SU-DHL-6 (cell line): ENCODE results near the gene TBC1D22A.

Experiments
- CTCF ChIP-seq: fragments of 200-600 bp; sonication (generic); IDR thresholded peaks from one replicate; pipeline ENCODE4 v1.5.1; 2017; ENCODE audit warnings: antibody characterized with exemption, mild to moderate bottlenecking, low read length, moderate library complexity; ENCODE audit not compliant: insufficient read depth, poor library complexity, severe bottlenecking
- EZH2phosphoT487 ChIP-seq: fragments of 200-600 bp; sonication (generic), shearing (Covaris generic); conservative IDR thresholded peaks from 2 replicates; pipeline ENCODE4 v1.6.1; 2018; ENCODE audit warnings: mild to moderate bottlenecking, antibody characterized with exemption, low read length, moderate library complexity, mixed read lengths

GRCh38 chr22:46948411-46949144 is 186.1 kb downstream of the TBC1D22A start:
- no peak for TF ChIP-seq CTCF
- no peak for TF ChIP-seq EZH2phosphoT487
